Measurements from ENCODE around the gene ZDHHC9.
"Not testable (repeated sequence)": the region's sequence is repeated elsewhere in the genome, so short reads cannot be mapped to it uniquely, and the experiment has no call there.

DNA sequence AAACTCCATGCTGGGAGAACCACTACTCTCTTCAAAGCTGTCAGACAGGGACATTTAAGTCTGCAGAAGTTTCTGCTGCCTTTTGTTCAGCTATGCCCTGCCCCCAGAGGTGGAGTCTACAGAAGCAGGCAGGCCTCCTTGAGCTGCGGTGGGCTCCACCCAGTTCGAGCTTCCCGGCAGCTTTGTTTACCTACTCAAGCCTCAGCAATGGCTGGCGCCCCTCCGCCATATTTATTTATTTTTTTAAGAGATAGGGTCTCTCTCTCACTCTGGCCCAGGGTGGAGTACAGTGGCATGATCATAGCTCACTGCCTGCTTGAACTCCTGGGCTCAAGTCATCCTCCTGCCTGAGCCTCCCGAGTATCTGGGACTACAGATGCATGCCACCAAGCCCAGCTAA, 15.4 kb upstream of the ZDHHC9 start:
- TF ChIP-seq, protein P1, sequence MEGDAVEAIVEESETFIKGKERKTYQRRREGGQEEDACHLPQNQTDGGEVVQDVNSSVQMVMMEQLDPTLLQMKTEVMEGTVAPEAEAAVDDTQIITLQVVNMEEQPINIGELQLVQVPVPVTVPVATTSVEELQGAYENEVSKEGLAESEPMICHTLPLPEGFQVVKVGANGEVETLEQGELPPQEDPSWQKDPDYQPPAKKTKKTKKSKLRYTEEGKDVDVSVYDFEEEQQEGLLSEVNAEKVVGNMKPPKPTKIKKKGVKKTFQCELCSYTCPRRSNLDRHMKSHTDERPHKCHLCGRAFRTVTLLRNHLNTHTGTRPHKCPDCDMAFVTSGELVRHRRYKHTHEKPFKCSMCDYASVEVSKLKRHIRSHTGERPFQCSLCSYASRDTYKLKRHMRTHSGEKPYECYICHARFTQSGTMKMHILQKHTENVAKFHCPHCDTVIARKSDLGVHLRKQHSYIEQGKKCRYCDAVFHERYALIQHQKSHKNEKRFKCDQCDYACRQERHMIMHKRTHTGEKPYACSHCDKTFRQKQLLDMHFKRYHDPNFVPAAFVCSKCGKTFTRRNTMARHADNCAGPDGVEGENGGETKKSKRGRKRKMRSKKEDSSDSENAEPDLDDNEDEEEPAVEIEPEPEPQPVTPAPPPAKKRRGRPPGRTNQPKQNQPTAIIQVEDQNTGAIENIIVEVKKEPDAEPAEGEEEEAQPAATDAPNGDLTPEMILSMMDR (IDR thresholded peaks at IDR 0.05) = not testable (repeated sequence)
- not testable (repeated sequence) for TF ChIP-seq POLR2A (IDR thresholded peaks at IDR 0.05)

Measured in heart left ventricle (tissue), 13 donors.